SK-MEL-5 (cell line): ENCODE measurements around the gene TBC1D1. TPM values are rescaled to one million over a fixed set of nuclear protein-coding genes. Genes with fewer than 3 reads are reported as not detected.
A peak's percentile ranks its signal among the peaks of the same experiment; 100 is the strongest.

ENCODE experiments used
- DNase-seq: peaks from one replicate; pipeline ENCODE4 v3.0.0-alpha.2; 2016; ENCODE audit warnings: low read depth, low spot score
- in situ Hi-C: cut with HindIII; loops from 2 replicates; pipeline ENCODE4 v1.10.0; 2016; ENCODE audit warnings: low sequenced_read_pairs, high pct_unique_total_duplicates, low pct_unique_long_range_greater_than_20kb
- total RNA-seq: library from RNA; depleted of rRNA; stranded (reverse); fragments of >200 nt; shearing (Covaris generic); gene quantifications from 2 replicates; pipeline ENCODE4 v1.2.3, GENCODE V29; 2014

TBC1D1 gene
- total RNA-seq, 1 experiment from 2014 or later: 54.9 TPM

DNA sequence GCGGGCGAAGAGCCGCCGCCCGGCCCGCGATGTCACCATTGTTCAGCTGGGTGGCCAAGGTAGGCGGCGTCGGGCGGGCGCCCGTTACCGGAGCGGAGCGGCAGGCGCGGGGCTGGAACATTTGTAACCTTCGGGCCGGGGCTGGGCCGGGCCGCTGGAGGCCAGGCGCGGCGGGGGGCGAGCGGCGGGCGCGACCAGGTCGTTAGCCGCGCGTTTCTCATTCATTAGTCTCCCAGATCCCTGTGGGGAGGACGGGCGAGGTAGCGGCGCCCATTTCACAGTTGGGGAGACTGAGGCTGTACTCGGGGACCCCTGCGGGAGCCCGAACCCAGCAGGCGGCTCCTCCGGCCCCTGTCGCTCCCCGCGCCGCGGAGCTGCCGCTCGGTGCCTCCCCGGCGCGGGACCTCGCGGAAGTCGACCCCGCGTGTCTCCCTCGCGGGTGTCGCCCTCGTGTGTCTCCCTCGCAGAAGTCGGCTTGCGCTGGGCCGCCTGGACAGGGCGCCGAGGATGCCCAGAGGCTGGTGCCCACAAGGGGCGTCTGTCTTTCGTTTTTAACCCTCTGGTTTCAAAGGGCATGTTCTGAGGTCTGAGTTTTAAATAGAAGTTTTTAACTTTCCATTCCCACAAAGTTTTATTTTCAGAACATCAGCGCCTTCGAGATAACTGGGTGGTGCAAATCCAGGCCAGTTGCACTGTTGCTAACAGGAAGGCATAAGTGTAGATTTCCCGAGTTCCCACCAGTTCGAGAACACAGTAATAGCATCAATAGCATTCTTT is 86.8 kb downstream of the TBC1D1 start:
- peak; percentile 67 for DNase-seq
- in situ Hi-C loops: no loop called here

DNA sequence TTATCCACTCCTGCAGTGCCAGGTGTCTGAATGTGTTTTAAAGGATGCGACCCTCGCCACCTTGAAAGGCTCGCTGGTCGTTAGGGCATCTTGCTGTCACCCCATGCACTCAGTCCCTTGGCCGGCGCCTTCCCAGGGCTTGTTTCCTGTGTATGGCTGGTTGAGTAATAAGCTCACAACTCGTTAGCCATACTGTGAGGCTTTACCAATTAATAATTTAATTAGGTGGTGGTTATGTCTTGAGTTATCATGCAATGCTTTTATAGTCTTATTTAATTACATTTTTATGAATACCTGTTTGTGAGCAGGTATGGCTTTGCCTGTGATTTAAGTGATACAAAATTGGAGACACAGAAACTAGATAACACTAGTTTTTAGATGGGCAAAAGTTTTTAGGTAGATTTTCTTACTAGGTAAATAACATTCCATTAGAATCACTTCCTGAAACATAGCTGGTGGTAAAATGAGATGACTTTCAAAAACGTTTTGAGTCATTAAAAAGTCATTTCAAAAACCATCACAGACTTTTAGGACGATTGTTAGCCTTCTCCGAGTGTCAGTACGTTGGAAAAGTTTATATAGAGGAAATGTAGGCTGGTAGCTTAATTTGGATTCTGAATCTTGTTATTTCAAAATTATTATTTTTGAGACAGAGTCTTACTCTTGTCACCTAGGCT is 87.5 kb downstream of the TBC1D1 start:
- in situ Hi-C loops: no loop called here
- DNase-seq: no peak

DNA sequence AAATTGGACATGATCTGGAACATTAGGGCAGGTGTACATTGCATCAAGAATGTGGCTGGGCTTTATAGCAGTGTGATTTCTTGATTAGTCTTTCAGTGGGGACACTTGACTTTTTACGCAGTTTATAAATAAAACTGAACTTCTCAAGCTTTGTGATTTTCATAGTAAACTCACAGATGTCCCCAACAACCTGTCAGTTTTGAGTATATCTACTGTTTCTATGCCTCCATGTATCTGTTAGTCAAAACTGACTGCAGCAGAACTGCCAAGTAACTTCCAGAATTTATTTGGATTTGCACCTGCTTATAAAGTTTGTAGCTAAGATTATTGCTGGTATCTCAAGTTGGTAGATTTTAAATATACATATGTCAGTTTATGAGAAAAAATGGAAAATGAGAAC is 89.4 kb downstream of the TBC1D1 start:
- in situ Hi-C loops: no loop called here
- DNase-seq: no peak

DNA sequence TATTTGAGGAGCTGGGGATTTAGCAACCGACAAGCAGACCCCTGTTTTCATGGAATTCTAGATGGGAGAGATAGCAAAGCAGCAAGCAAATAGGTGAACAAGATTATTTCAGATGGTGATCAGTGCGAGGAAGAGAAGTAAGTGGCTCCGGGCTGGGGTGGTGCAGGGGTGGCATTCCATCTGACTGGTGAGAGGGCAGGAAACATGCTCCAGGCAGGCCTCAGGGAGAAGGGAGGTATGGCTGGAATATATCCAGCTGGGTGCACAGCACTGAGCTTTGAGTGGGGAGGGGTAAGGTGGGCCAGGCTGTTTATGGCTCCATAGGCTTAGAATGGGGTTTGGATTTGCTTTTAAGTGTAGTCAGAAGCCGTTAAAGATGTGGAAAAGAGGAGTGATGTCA is 90.5 kb downstream of the TBC1D1 start:
- in situ Hi-C loops: no loop called here
- no peak for DNase-seq

DNA sequence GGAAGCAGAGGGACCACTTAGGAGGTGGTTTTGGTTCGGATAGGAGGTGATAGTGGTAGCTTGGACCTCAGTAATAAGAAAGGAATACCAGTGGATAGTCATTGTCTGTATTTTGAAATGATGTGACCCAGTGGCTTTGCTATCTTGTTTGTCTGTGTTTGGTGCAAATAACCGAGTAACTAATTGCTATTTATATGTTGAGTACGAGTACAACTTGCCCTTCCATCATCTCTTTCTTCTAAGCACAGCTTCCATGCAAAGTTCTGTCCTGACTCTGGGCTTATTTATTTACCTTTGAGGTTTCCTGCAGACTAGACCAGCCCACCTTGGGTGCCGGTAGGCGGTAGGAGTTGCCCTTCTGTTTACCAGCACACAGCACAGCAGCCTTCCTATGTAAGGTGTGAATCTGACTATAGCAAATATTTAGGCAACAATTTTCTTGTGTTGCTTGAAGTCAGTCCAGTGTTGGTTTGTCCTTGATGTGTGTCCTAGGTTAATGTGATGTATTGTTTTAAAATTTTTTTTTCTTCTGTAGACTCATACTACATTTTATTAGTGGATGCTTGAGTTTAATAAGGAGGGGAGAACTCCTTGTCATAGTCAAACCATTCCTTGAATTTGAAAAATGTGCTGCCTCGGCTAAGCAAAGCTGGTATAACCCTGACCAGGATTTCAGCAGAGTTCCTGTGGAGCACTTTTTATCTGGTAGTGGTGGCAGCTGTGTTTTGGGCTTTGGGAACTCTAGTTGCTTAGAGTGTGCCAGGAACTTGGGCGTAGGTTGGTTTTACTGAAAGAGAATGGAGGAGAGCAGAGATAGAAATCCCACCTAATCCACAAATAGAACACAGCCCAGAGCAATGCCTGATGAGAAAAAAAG is 91.2 kb downstream of the TBC1D1 start:
- no peak for DNase-seq
- in situ Hi-C loops: no loop called here

DNA sequence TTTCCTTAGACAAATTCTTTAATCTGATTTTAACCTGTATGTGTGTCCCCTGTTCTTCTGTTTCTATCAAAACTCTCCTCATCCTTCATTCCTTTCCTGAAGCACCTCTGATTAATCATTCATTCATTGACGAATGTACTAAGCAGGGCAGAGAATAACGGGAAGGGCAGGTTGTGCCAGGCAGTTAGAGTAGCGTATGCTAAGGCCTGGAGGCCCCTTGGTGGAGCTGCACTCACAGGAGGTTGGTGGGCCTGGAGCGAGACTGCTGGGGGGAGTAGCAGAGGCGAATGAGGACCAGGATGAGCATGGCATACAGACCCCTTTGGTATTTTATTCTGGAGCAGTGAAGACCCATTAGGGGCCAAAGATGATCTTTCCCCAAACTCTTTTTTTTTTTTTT is 91.9 kb downstream of the TBC1D1 start:
- in situ Hi-C loops: no loop called here
- DNase-seq: no peak

DNA sequence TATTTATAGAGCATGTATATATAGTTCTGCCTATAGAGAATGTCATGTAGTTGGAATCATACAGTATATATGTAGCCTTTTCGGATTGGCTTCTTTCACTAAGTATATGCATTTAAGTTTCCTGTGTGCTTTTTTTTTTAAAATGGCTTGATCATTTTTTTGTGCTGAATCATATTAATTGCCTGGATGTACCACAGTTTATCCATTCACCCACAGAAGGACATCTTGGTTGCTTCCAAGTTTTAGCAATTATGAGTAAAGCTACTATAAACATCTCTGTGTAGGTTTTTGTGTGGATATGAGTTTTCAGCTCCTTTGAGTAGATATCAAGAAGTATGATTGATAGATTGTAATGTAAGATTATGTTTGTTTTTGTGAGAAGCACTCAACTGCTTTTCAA is 93.1 kb downstream of the TBC1D1 start:
- in situ Hi-C loops: no loop called here
- no peak for DNase-seq

DNA sequence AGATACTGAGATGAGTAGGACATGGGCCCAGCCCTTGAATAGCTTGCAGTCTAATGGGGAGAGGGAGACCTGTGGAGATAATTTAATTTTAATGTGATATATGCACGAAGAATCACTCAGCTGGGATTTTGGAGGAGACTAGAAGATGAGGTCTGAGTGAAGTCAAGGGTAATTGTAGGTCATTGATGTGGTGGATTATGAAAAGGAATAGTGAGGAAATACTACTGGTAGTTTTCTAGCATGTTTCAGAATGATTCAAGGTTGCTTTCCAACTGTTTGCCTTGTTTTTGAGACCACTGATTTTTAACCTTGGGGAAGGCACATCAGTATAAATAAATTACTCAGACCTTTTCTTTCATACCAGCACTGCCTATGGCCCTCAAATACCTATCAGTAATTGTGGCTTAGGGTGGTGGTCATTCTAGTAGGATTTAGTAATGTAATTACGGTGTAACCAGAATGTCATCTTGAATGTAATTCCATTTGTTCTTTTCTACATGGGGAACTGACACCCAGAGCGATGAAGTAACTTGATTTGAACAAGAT is 94.9 kb downstream of the TBC1D1 start:
- in situ Hi-C loops: no loop called here
- no peak for DNase-seq

DNA sequence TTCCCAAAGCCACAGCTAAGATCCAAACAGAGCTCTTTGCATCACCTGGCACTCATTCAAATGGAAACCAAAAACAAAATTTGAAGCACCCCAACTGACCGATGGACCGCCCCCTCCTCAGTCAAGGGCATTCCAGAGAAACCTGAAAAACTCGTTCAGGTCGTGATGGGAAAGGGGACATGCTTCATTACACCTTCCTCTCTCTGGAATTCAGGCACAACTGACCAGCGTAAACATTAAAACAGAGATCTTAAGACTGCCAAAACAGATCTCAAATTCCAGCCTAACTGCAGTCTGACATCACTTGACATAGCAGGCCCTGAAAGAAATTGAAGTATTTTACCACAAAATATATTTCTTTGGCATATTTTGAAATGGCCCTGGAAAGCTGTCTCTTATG is 97.8 kb downstream of the TBC1D1 start:
- DNase-seq: no peak
- in situ Hi-C loops: no loop called here

DNA sequence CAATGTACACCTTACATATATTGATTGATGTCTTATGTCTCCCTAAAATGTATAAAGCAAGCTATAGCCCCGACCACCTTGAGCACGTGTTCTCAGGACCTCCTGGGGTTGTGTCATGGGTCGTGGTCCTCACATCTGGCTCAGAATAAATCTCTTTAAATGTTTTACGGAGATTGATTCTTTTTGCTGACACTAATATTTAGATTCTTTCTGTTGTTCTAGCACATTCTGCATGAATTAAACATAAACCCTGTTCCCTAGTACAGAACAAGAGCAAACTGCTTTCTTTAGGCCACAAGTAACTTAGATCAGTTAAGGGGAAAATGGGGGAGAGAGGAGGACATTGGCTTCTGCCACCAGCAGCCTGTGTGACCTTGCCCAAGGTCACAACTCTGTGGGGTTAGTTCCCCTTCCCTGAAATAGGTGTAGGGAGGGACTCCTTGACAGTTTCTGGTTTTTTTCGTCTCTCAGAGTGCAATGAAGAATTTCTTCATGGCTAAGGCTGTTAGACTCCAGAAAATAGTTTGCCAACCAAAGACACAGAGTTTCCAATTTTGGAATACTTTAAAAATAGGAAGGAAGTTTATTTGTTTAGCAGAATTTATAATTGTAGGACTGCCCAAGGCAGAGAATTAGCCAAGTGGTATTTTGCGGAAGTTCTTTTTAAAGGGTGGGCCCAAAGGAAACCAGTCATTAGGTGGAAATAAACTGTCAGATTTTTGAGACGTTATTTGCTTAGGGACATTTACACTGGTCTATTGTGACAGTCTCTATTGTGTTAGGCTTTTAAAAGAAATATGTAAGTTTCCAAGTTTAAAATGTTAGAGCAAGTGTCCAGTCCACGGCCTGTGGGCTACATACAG is 98.7 kb downstream of the TBC1D1 start:
- in situ Hi-C loops: no loop called here
- no peak for DNase-seq

DNA sequence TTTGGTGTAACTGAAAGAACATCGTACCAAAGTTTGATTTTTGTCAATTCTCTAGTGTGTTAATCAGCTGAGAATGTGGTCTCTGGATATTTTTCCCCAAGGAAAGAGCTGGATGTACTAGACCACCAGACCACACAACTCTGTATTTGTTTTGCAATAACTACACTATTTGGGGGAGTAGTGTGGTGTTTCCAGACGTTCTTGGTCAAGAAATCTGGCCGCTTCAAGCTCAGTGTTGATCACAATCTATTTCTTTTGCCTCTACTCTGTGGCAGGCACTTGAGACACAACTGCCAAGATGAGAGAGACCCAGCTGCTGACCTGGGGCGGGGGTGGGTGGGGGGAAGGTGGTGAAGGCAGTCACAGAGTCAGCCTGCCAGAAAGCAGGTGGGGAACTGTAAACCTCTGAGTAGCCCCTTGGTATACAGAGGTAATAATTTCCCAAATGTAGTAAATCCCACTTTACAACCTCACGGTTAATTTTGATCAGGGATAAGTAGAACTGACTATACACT is 99.9 kb downstream of the TBC1D1 start:
- DNase-seq: no peak
- in situ Hi-C loops: no loop called here

DNA sequence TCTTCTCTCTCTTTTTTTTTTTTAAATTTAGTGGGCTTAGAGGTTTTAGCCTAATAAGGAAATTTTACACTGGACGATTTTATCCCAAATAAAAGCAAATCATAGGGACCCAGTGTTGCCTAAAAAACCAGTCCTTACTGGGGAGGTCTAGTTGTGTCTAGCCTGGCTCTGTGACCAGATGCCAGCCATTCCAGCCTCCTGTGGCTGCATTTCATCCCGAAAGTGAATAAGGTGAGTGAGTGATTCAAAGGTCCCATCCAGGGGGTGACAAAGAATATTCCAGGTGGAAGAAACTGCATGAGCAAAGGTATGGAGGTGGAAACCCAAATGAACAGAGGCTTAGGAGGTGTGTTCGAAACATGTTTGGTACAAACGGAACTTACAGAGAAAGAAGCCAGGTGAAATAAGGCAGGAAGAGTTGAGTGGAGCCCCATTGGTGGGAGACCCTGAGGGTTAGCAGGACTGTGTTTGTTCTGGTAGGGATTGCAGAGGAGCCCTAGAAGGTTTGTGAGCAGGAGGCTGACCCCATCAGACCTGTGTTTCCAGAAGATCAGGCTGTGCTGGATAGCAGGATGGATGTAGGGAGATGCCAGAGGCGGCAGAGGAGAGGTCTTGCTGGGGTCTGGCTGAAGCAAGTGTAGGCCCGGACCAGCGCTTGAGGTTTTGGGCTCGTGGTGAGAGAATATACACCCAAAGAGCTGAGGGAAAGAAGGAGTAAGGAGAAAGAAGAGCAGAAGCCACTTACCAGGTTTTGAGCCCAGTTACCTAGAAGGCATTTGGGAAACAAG is 100.9 kb downstream of the TBC1D1 start:
- in situ Hi-C loops: no loop called here
- no peak for DNase-seq

DNA sequence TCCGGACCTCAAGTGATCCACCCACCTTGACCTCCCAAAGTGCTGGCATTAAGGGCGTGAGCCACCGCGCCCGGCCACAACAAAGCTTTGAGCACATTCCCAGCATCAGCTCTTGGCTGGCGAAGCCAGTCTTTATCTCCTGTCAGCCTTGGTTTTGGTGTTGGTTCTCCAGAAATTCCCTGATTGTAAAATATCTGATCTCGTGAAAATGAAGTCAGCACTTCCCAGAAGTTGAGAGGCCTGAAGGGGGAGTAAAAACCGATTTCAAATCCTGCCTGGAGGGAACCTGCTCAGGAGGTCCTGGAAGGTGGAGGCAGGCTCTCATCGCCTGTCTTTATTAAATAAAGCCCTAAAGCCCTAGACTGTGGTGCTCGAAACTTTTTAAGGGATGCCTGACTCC is 102.9 kb downstream of the TBC1D1 start:
- no peak for DNase-seq
- in situ Hi-C loops: no loop called here

DNA sequence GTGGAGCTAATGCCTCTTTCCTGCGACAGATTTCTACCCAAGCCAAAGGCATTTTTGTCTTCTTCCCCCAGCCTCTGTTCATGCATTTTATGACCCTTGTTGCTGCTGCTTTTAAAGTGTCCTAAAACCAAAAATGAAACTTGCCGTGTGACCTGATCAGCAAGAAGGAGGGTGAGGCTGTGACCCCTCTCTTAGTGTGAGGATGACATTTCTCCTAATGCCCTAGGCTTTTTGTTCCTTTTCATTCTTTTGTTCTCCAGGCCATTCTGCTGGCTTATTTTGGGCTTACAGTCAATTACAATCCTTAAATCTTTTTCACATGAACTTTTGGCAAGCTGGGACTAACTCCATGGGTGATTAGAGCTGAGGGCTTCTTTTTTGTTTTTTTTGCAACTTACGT is 103.7 kb downstream of the TBC1D1 start:
- DNase-seq: no peak
- in situ Hi-C loops: no loop called here

DNA sequence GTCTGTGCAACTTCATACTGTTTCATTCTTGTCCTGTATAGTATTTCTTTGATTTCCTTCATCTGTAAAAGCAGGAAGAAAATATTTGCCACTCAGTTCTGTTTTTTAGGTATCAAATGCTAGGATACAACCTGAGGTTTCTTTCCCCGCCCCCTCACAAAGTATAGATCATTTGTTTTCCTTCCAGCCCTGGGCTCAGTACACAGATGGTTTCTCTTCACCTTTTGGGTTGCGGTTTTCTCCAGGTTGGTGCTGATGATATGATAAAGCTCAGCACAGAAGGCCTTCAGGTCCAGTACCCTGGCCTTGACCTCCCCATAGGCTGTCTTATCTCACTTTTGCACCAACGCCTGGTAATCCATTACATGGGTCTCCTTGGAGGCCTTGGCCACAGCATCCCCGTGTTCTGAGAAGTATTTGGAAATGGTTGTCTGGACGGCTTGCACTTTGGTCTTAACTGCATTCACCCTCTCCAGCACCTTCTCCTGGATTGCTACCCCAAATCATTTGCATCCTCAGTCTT is 104.5 kb downstream of the TBC1D1 start:
- in situ Hi-C loops: no loop called here
- DNase-seq: no peak
